Caki2 (cell line): ENCODE data around the gene TRIM2. TPM values are rescaled to one million over a fixed set of nuclear protein-coding genes. Genes with fewer than 3 reads are reported as not detected.
"Not testable (repeated sequence)": the region's sequence is repeated elsewhere in the genome, so short reads cannot be mapped to it uniquely, and the experiment has no call there.

Experiments used
- DNase-seq: peaks from one replicate; pipeline ENCODE4 v3.0.0-alpha.2; 2015; ENCODE audit warnings: low read depth
- in situ Hi-C: cut with HindIII; loops from 2 replicates; pipeline ENCODE4 v1.10.0; 2016; ENCODE audit warnings: low sequenced_read_pairs, low pct_unique_long_range_greater_than_20kb, mixed read lengths
- total RNA-seq: library from RNA; depleted of rRNA; stranded (reverse); fragments of >200 nt; shearing (Covaris generic); gene quantifications from 2 replicates; pipeline ENCODE4 v1.2.3, GENCODE V29; 2014; ENCODE audit warnings: low replicate concordance; rRNA removed

Gene TRIM2
- total RNA-seq = 23.8 and 43.7 TPM in 2 replicates

- peak; percentile 96 for DNase-seq
- in situ Hi-C loops = no loop called here
Measured at GRCh38 chr4:153204247-153204671, at the start of gene TRIM2. TSS of gene TRIM2 (plus strand) at chr4:153204443. CDS start at chr4:153204531, 88 bp downstream.

- DNase-seq = no peak
- in situ Hi-C loops = no loop called here
Measured at GRCh38 chr4:153155686-153156085, 48.6 kb upstream of the TRIM2 start.

GRCh38 chr4:153156263-153156662 lies 48.0 kb upstream of the TRIM2 start:
- in situ Hi-C loops = no loop called here
- DNase-seq = no peak

GRCh38 chr4:153156721-153157120 lies 47.5 kb upstream of the TRIM2 start:
- no peak for DNase-seq
- in situ Hi-C loops = no loop called here

- in situ Hi-C loops = no loop called here
- no peak for DNase-seq
Measured at GRCh38 chr4:153159016-153159415, 45.2 kb upstream of the TRIM2 start.

GRCh38 chr4:153159728-153160221 lies 44.5 kb upstream of the TRIM2 start:
- no peak for DNase-seq
- in situ Hi-C loops = no loop called here

- in situ Hi-C loops = no loop called here
- DNase-seq = no peak
Measured at GRCh38 chr4:153160821-153161220, 43.4 kb upstream of the TRIM2 start.

GRCh38 chr4:153161226-153161963 lies 42.8 kb upstream of the TRIM2 start:
- DNase-seq = no peak
- in situ Hi-C loops = no loop called here

- in situ Hi-C loops, DNase-seq: not testable (repeated sequence)
Measured at GRCh38 chr4:153165236-153165635, 39.0 kb upstream of the TRIM2 start.

GRCh38 chr4:153166716-153167501 lies 37.3 kb upstream of the TRIM2 start:
- in situ Hi-C loops = no loop called here
- DNase-seq = peak; percentile 92

GRCh38 chr4:153169776-153170175 lies 34.5 kb upstream of the TRIM2 start:
- no peak for DNase-seq
- in situ Hi-C loops = no loop called here

- in situ Hi-C loops = no loop called here
- DNase-seq = no peak
Measured at GRCh38 chr4:153170407-153170806, 33.8 kb upstream of the TRIM2 start.

- DNase-seq = no peak
Measured at GRCh38 chr4:153174821-153175567, 29.2 kb upstream of the TRIM2 start.

GRCh38 chr4:153176938-153177337 lies 27.3 kb upstream of the TRIM2 start:
- in situ Hi-C loops = no loop called here
- no peak for DNase-seq

More at GRCh38 chr4:153174821-153175567, 29.2 kb upstream of the TRIM2 start:
- in situ Hi-C loops = no loop called here

- DNase-seq = no peak
- in situ Hi-C loops = no loop called here
Measured at GRCh38 chr4:153177841-153178240, 26.4 kb upstream of the TRIM2 start.

- DNase-seq = no peak
- in situ Hi-C loops = no loop called here
Measured at GRCh38 chr4:153179100-153179499, 25.1 kb upstream of the TRIM2 start.

- no peak for DNase-seq
- in situ Hi-C loops = no loop called here
Measured at GRCh38 chr4:153181293-153181692, 22.9 kb upstream of the TRIM2 start.

- in situ Hi-C loops = no loop called here
- DNase-seq = no peak
Measured at GRCh38 chr4:153181700-153182099, 22.5 kb upstream of the TRIM2 start.

GRCh38 chr4:153183146-153183545 lies 21.1 kb upstream of the TRIM2 start:
- in situ Hi-C loops = no loop called here
- DNase-seq = no peak
